GM18499 (cell line): ENCODE measurements around the gene ENTPD6.
A peak's percentile ranks its signal among the peaks of the same experiment; 100 is the strongest.
"Not testable (repeated sequence)": the region's sequence is repeated elsewhere in the genome, so short reads cannot be mapped to it uniquely, and the experiment has no call there.

Experiments used
- ATAC-seq: cut with Tn5 transposase; IDR thresholded peaks from one replicate; pipeline ENCODE4 v1.9.1; 2021; ENCODE audit warnings: moderate number of reproducible peaks; ENCODE audit not compliant: insufficient read depth, unreplicated experiment

ENTPD6 gene

GRCh38 chr20:25238319-25239037 is 43.0 kb downstream of the ENTPD6 start:
- no peak for ATAC-seq

GRCh38 chr20:25239387-25240370 is 44.2 kb downstream of the ENTPD6 start:
- no peak for ATAC-seq

DNA sequence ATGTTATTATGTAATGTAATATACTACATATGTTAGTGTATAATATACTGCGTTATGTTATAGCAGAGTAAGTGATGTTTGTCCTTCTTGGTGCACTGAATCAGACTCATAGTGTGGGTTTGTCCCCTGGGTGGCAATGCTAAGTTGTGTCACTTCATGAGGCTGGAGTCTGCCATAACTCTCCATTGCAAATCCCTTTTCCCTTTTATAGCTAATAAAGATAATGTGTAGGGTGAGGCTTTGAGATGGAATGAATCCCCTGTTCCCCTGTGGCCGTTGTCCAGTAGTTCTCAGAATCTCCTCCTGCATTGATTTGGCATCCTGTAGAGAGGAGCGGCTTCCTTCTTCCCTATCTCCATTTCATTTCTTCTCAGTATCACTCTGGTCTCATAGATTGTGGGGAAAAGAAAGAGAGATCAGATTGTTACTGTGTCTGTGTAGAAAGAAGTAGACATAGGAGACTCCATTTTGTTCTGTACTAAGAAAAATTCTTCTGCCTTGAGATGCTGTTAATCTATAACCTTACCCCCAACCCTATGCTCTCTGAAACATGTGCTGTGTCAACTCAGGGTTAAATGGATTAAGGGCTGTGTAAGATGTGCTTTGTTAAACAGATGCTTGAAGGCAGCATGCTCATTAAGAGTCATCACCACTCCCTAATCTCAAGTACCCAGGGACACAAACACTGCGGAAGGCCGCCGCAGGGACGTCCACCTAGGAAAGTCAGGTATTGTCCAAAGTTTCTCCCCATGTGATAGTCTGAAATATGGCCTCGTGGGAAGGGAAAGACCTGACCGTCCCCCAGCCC is 45.5 kb downstream of the ENTPD6 start:
- ATAC-seq, result not testable (repeated sequence)

- not testable (repeated sequence) for ATAC-seq
These were observed 46.1 kb downstream of the ENTPD6 start for GRCh38 chr20:25241659-25241955.

DNA sequence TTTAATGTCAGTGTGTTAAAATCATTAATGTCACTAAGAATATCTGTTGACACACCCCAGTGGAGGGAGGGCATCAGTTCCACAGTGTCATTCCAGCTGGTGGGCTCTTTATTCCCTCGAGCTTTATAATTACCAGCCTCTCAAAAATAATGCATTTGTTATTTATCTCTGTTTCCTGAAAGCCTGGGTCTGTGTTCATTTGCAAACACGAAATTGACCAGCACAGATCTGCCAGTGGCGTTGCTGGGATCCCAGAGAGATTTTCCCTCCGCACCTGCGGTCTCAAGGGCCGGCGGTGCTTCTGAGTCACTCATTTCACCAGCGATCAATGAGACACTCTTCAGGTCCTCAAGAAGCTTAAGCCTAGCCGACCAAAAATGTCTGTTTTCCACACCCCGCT is 46.7 kb downstream of the ENTPD6 start:
- no peak for ATAC-seq

DNA sequence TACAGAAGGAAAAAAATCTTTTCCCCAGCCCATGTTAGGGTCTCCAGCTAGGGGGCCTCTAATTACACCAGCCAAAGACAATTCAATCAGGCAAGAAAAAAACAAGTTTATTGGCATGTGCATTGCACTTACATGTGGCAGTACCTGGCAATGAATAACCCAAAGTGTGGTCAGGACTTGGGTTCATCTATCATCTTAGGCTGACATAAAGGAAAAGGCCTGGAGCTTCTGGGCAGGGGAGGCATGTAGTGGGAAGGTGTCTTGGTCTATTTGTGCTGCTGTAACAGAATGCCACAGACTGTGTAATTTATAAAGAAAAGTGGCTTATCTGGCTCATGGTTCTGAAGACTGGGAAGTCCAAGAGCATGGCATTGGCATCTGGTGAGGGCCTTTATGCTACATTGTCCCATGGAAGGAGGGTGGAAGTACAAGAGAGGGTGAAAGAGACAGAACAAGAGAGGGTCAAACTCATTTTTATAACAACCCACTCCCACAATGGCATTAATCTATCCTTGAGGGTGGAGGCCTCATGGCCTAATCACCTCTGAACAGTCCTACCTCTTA is 48.0 kb downstream of the ENTPD6 start:
- ATAC-seq, result no peak

- ATAC-seq, result no peak
These were observed 49.5 kb downstream of the ENTPD6 start for GRCh38 chr20:25244976-25245375.

DNA sequence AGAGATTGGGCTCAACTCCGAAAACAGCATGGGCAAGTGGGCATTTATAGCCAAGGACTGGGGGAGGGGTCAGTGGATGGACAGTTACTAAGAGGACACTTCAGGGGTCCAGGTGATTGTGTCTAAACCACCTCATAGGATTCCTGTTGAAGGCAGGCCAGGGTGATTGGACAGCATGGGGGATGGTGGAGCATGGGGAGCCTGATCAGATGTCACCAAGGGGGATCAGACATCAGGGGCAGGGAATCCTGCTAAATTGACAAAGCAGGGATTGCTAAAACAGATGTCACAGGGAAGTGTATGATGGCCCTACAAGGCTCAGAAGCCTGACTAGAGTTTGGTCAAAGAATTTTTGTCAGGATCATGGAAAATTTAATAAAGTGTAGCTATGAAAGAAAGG is 49.9 kb downstream of the ENTPD6 start:
- ATAC-seq, result no peak

GRCh38 chr20:25246182-25246999 is 50.9 kb downstream of the ENTPD6 start:
- ATAC-seq, result no peak

GRCh38 chr20:25247000-25247517 is 51.5 kb downstream of the ENTPD6 start:
- ATAC-seq, result no peak

DNA sequence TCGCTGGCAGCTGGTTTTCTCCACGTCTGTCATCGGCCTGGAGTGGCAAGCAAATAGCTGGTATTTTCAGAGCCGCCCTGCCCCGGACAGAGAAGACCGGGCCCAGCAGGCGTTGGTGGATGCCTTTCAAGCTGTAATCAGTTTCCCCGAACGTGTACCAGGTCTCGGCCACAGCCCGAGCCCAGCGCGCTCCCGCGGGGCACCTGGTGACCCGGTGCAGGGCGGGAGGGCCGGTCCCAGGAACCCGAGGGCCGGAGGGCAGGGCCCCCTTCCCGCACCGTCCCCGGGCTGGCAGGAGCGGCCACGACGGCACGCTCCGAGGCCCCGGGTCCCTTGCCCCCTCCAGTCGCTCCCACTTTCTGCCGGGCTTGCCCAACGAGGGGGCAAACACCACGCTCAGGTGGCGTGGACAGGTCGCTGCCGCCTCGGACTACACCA is 52.0 kb downstream of the ENTPD6 start:
- peak; percentile 20 for ATAC-seq

DNA sequence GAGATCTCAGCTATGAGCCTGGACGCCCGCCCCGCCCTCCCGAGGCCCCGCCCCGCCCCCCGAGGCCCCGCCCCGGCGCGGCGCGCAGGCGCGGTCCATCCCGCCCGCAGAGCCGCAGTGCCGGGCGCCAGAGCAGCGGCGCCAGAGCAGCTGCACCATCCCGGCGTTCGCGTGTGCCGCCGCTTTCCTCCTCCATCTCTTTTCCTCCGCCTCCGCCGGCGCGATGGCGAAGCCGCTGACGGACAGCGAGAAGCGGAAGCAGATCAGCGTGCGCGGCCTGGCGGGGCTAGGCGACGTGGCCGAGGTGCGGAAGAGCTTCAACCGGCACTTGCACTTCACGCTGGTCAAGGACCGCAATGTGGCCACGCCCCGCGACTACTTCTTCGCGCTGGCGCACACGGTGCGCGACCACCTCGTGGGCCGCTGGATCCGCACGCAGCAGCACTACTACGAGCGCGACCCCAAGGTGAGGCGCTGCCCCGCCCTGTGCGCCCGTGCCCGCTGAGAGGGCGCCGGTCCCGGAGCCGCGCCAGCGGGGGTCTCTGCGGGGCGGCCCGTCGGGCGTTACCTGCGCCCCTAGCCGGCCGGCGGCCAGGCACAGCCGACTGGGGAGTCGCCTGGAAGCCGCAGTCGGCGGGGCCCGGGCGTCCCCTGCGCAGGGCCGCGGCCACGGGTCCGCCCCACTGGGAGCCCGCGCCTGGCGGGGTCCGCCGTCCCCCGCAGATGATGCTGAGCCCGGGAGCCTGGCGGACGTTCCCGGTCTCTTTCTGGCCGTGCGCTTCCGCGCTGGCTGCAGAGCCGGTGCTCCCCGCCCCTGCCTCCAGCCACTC is 52.7 kb downstream of the ENTPD6 start, which contains the start of gene PYGB:
TSS of gene PYGB (plus strand) at position 130 of the 830 bp plus-strand sequence. CDS start at position 224, 94 bp downstream.
- ATAC-seq, result peak; percentile 41

DNA sequence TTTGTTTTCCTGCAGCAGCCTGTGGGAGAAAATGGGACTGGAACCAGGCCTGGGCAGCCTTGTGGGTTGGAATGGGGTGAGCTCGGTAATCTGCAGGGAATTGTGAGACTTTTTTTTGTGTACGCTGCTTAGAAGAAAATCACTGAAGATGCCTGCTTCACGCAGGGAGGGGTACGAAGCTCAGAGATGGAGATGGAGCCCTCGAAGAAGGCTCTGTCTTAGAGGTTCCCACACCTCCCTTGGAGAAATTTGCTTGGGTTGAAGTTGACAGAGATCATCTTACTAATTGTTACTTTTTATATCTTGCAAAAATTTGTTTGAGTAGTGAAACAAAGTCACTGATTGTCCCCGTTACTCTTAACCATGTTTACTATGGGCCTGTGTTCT is 53.3 kb downstream of the ENTPD6 start:
- ATAC-seq, result no peak

- no peak for ATAC-seq
These were observed 53.9 kb downstream of the ENTPD6 start for GRCh38 chr20:25249198-25249931.

DNA sequence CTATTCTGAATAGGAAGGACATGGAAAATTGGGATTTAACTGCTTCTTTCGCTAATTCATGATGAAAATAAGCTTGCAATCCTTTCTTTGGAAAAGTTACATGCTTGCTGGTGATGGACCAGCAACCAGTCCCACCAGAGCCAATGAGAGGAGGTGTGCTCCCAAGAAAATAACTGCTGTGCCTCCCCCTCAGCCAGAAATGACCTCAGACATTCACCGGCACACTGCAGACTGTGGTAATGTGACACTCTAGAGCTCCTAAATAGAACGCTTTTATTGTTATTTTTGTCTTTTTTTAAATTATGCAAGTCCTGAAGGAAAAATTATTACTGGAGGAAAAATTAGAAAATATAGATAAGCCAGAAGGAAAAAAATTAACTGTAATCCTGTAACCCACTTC is 55.0 kb downstream of the ENTPD6 start:
- ATAC-seq, result no peak

- no peak for ATAC-seq
These were observed 55.5 kb downstream of the ENTPD6 start for GRCh38 chr20:25251019-25251418.

DNA sequence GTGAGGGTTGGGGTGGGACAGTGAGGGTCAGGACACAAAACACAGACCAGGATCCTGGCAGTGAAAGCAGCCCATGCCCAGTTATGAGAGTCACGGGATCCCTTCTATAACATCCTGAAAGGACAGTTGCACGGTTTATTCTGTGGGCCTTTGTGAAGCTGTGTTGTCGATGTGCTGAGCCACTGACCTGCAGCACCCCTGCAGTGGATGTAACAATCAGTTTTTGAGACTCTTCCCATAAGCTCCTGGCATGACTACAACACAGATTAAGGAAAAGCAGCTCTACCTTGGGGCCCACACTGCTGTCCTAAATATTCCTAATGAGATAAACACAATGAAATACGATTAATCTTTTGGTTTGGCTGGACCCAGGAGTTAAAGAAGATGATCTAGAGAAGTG is 56.0 kb downstream of the ENTPD6 start:
- no peak for ATAC-seq

- no peak for ATAC-seq
These were observed 56.7 kb downstream of the ENTPD6 start for GRCh38 chr20:25252230-25252651.
